Activated gamma-delta T cell treated with anti-CD3 and anti-CD28 coated beads, Interleukin-2, amount 50 U/mL, for 16 hours (primary cell): ENCODE data around the gene FGD2.
A peak's percentile ranks its signal among the peaks of the same experiment; 100 is the strongest.

ENCODE experiments used
- DNase-seq: peaks from one replicate; pipeline ENCODE4 v3.0.0-alpha.2; 2020; ENCODE audit warnings: low read depth

FGD2 gene, protein sequence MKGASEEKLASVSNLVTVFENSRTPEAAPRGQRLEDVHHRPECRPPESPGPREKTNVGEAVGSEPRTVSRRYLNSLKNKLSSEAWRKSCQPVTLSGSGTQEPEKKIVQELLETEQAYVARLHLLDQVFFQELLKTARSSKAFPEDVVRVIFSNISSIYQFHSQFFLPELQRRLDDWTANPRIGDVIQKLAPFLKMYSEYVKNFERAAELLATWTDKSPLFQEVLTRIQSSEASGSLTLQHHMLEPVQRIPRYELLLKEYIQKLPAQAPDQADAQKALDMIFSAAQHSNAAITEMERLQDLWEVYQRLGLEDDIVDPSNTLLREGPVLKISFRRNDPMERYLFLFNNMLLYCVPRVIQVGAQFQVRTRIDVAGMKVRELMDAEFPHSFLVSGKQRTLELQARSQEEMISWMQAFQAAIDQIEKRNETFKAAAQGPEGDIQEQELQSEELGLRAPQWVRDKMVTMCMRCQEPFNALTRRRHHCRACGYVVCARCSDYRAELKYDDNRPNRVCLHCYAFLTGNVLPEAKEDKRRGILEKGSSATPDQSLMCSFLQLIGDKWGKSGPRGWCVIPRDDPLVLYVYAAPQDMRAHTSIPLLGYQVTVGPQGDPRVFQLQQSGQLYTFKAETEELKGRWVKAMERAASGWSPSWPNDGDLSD

DNA sequence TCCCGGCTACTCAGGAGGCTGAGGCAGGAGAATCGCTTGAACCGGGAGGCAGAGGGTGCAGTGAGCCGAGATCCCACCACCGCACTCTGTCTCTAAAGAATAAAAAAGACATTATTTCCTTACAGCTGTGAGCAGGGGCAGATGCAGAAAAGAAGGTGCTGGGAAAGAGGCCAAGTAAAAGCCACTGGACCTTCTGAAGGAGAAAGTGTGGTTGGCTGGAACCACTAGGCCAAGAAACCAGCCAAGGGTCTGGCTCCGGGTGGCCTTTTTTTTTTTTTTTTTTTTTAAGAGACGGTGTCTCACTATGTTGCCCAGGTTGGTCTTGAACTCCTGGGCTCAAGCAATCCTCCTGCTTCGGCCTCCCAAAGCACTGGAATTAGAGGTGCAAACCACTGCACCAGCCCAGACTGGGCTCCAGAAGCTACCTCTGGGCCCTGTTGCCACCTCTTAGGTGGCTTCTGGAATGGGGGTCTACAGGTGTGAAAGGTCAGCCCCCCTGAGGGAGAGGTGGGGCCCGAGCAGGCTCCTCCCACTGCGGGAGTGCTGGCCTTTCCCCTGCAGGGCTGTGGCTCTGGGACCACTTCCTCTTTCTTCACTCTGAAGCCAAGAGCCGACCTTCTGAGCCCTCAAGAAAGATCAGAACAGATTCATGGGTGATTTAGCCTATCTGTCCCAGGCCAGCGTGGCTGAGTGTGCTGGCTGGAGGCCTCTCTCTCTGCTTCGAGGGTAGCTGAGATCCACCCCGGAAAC, at the start of gene FGD2:
Gene FGD2 (plus strand): TSS at position 595 of the 750 bp plus-strand sequence. CDS start 163 bp downstream, outside the sequence.
- DNase-seq = no peak

DNA sequence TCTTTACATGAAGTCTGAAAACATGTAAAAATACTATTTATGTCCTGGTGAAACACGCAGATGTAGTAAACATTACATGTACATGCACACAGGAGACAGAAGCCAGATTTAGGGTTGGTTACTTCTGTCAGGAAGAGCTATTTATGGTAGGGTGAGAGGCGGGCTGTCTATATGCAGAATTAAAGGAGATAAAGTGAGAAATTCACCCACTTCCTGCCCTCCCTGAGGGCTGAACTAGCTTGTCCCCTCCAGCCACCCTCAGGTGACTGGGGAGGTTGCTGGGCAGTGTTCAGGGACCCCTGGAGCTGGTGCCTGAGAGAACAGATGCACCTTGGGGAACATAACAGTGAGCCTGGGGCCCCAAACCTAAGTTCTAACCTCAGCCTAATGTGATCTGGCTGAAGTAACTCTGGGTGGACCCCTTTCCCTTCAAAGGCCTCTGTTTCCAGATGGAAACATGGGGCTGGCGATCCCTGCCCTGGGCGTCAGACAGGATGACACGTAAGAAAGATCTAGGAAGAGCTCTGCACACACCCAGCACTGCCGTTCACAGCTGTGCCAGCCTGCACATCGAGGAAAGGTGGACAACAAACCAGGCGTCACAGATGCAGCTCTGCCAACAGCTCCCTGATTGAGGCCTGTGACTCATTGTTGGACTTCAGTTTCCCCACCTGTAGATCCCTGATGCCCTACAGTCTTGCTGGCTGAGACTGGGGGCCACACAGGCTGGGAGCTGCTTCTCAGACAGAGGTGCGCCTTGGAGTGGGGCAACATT, 49.6 kb upstream of the FGD2 start:
- no peak for DNase-seq

DNA sequence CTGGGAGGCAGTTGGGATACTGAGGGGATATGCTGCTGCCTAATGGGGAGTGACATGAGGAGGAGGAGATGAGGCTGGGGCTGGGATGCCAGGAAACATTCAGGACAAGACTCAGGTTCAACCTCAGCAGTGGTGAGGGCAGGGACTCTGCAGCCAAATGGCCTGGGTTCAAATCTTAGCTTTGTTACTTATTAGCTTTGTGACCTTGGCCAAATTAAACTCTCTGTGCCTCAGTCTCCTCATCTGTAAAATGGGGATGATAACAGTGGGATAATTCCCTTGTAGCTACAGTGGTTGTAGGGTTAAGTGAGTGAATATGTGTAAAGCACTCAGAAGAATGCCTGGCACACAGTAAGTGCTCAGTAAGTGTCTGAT, 49.0 kb upstream of the FGD2 start:
- DNase-seq = no peak

- DNase-seq = no peak
Measured at GRCh38 chr6:36957773-36958271, 47.6 kb upstream of the FGD2 start.

- no peak for DNase-seq
Measured at GRCh38 chr6:36958775-36959554, 46.5 kb upstream of the FGD2 start.

- DNase-seq = no peak
Measured at GRCh38 chr6:36959555-36960250, 45.8 kb upstream of the FGD2 start.

GRCh38 chr6:36961441-36962435, 43.7 kb upstream of the FGD2 start:
- no peak for DNase-seq

GRCh38 chr6:36962874-36963273, 42.6 kb upstream of the FGD2 start:
- DNase-seq = peak; percentile 42

DNA sequence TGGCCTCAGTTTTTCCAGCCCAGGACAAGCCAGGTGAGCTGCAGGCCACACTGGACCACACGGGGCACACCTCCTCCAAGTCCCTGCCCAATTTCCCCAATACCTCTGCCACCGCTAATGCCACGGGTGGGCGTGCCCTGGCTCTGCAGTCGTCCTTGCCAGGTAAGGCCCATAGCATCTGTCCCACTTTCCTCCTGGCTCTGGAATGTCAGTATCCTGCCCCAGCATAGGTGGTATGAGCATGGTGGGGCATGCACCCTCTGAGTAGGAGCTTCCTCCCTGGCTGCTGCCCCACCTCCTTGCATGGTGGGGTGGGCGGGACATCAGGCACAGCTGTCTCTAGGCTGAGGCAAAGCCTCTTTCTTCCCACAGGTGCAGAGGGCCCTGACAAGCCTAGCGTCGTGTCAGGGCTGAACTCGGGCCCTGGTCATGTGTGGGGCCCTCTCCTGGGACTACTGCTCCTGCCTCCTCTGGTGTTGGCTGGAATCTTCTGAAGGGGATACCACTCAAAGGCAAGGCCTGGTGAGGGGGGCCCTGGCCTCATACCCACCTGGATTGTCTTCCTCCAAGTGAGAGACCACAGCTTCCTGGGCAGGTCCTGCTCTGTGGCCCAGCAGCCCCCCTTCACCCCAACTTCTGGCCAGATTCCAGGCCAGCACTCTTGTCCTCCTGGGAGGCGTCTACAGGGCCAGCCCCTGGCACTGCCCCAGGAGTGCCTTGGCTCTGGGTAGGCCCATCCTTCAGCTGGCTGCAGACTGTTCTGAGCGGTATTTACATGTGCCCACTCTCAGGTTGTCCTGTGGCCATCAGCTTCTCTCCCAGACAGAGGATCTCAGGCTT, 41.8 kb upstream of the FGD2 start:
- no peak for DNase-seq

DNA sequence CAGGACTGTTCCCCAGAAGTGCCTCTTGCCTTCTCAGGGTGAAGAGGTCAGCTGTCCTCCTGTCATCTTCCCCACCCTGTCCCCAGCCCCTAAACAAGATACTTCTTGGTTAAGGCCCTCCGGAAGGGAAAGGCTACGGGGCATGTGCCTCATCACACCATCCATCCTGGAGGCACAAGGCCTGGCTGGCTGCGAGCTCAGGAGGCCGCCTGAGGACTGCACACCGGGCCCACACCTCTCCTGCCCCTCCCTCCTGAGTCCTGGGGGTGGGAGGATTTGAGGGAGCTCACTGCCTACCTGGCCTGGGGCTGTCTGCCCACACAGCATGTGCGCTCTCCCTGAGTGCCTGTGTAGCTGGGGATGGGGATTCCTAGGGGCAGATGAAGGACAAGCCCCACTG, 41.1 kb upstream of the FGD2 start:
- no peak for DNase-seq

- DNase-seq = no peak
Measured at GRCh38 chr6:36964908-36965307, 40.5 kb upstream of the FGD2 start.

DNA sequence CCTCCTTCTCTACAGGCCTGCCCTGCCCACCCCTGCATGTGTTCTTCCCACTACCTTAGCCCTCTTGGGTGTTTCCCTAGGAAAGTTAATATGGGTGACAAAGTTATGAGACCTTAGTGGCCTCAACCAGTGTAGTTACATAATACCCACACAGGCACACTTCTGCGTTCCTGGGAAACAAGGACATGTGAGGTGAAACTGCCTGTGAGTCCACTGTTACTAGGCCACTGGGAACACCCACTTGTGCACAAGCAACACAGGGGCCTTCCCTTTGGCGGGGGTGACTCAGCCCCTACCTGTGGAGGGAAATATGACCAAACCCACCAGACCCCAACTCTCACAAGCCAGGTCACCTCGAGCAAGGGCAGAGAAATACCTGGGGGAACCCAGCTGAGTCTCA, 38.2 kb upstream of the FGD2 start:
- no peak for DNase-seq

GRCh38 chr6:36967757-36968156, 37.7 kb upstream of the FGD2 start:
- DNase-seq = no peak

GRCh38 chr6:36968266-36968977, 37.0 kb upstream of the FGD2 start:
- DNase-seq = no peak

DNA sequence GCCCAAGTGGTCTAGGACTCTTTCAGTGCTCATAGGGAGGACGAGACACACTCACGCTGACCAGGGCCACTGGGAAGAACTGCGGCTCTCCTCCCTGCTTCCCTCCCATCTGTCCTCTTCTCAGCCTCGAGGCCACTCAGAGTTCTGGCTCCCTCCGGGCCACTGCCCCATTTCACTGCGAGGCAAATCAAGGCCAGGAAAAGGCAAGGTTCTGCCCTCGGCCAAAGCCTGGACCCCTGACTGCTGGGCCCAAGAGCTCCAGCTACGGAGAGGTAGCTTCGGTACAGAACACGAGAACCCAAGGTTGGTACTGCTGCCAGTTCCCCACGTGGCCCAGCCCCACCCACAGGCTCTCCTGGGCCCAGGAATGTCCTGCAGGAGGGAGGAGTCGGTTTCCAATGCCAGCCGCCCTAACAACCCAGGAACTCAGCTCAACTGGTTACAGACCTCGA, 36.2 kb upstream of the FGD2 start:
- no peak for DNase-seq

DNA sequence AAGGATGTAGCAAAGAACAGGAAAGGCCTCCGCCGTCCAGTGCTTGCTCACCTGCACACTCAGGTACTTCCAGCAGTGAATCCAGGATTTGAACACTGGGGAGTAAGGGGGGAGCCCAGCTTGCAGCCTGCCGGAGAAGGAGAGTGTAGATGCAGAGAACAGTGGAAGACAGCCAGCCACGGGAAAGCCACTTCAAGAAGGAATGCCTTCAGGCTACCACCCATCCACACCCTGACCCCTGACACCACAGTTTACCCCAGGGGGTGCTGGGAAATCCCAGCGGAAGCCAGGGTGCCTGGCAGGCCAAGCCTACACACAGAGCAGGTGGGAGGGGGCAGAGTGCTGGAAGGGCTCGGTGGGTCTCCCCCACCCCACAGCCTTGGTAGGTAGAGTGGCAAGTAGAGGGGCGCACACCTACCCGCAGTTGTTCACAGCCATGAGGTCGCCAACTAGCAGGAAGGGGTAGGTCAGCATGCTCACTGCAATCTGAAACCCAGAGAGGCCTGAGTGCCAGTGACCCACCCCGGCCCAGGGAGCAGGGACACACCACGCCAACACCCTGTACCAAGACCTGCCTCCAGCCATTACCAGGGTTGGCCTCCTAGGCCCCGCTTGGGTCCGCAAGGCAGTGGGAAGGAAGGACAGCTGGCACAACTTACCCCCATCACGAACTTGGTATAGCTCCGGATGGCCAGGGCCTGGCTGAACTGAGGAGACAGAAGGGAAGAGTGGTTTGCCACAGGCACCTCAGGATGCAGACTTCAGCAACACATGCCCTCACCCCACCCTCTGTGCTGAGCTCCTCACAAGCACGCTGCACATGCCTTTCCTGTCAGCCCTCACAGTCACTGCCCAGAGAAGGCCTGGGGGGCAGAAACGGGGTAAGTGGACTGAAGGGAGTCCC, 35.2 kb upstream of the FGD2 start:
- DNase-seq = no peak
